Brain pericyte (primary cell): ENCODE results near the gene WWP2.

ENCODE experiments used
- DNase-seq: peaks from one replicate; pipeline ENCODE4 v3.0.0-alpha.2; 2012; ENCODE audit warnings: low read depth, low spot score

The WWP2 gene

GRCh38 chr16:69889295-69889964 lies 127.3 kb downstream of the WWP2 start:
- no peak for DNase-seq

GRCh38 chr16:69890114-69890891 lies 128.2 kb downstream of the WWP2 start:
- peak; percentile 26 for DNase-seq

- no peak for DNase-seq
Observed at GRCh38 chr16:69890892-69891282, 128.8 kb downstream of the WWP2 start.

GRCh38 chr16:69892378-69892777 lies 130.2 kb downstream of the WWP2 start:
- no peak for DNase-seq

GRCh38 chr16:69893106-69893505 lies 131.0 kb downstream of the WWP2 start:
- no peak for DNase-seq

- DNase-seq, result no peak
Observed at GRCh38 chr16:69894676-69895075, 132.5 kb downstream of the WWP2 start.

- no peak for DNase-seq
Observed at GRCh38 chr16:69903865-69904415, 141.8 kb downstream of the WWP2 start.

GRCh38 chr16:69904495-69905170 lies 142.5 kb downstream of the WWP2 start:
- no peak for DNase-seq

GRCh38 chr16:69905171-69905555 lies 143.0 kb downstream of the WWP2 start:
- no peak for DNase-seq

GRCh38 chr16:69906838-69907401 lies 144.8 kb downstream of the WWP2 start:
- DNase-seq, result no peak

GRCh38 chr16:69909043-69909442 lies 146.9 kb downstream of the WWP2 start:
- no peak for DNase-seq

- no peak for DNase-seq
Observed at GRCh38 chr16:69909760-69910159, 147.6 kb downstream of the WWP2 start.

GRCh38 chr16:69910964-69911363 lies 148.8 kb downstream of the WWP2 start:
- no peak for DNase-seq

- DNase-seq, result no peak
Observed at GRCh38 chr16:69916462-69916861, 154.3 kb downstream of the WWP2 start.

GRCh38 chr16:69917311-69917710 lies 155.2 kb downstream of the WWP2 start:
- no peak for DNase-seq

- DNase-seq, result peak; percentile 75
Observed at GRCh38 chr16:69917739-69918138, 155.6 kb downstream of the WWP2 start.

GRCh38 chr16:69918241-69918640 lies 156.1 kb downstream of the WWP2 start:
- no peak for DNase-seq

GRCh38 chr16:69921127-69921526 lies 159.0 kb downstream of the WWP2 start:
- no peak for DNase-seq

GRCh38 chr16:69922200-69922599 lies 160.1 kb downstream of the WWP2 start:
- no peak for DNase-seq

GRCh38 chr16:69924041-69924775 lies 162.1 kb downstream of the WWP2 start:
- no peak for DNase-seq

- no peak for DNase-seq
Observed at GRCh38 chr16:69924777-69925191, 162.7 kb downstream of the WWP2 start.
